RPMI8226 (cell line): ENCODE data around the gene PDYN.

Experiments used
- DNase-seq: peaks from one replicate; pipeline ENCODE4 v3.0.0-alpha.2; 2015

The PDYN gene

GRCh38 chr20:1949347-1950100 is 44.3 kb downstream of the PDYN start:
- DNase-seq, result no peak

- DNase-seq, result no peak
Measured at GRCh38 chr20:1947535-1947846, 46.4 kb downstream of the PDYN start.

DNA sequence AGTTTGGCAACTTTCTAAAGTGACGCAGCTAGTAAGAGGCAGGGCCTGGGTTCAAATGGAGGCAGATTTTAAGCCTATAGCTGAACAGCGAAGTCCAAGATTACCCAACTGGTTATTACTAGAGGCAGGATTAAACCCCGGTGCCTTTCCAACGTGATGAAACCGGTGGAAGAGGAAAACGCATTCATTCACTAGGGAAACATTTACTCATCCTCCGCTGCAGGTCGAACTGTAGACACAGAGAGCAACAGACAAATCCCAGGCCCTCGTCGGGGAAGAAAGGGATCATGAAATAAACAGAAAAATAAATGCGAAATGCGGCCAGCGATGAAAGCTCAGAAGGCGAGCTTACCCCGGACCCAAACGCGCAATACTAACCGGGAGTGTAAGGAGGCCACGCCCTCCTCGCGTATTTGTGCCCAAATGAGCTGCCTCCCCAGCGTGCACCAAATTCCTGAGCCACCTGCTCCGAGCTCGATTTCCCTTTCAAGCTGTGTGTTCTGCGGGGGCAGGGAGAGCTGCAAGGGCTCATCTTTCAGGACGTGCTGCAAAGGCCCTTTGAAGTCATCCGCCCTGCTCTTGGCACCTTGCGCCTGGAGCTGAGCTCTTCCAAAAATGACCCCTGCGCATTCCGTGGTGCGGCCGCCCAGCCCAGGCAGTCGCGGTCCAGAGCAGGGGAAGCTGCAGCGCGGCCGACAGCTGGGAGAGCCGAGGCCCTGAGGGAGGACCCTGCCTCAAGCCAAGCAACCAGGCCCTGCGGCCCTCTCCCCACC is 46.9 kb downstream of the PDYN start:
- no peak for DNase-seq

GRCh38 chr20:1946442-1946761 is 47.5 kb downstream of the PDYN start:
- DNase-seq, result no peak

DNA sequence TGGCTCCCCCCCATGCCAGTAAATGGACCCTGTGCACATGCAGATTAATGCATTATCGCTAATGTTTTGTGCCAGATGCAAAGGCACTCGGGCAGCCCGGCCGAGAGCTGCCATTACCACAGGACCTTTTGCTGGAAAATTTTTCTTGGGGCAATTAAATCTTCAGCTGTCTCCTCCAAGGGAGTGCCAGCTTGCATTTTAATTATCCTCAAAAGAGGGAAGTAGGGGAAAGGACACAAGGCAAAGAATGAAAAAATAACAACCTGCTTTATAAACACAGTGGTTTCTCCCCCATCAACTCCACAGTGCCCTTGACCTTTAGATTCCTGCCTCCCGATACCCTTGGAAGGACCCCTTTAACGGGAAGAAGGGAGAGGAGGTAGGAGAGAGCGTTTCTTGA is 48.2 kb downstream of the PDYN start:
- no peak for DNase-seq

GRCh38 chr20:1945134-1945618 is 48.7 kb downstream of the PDYN start:
- peak; percentile 25 for DNase-seq

DNA sequence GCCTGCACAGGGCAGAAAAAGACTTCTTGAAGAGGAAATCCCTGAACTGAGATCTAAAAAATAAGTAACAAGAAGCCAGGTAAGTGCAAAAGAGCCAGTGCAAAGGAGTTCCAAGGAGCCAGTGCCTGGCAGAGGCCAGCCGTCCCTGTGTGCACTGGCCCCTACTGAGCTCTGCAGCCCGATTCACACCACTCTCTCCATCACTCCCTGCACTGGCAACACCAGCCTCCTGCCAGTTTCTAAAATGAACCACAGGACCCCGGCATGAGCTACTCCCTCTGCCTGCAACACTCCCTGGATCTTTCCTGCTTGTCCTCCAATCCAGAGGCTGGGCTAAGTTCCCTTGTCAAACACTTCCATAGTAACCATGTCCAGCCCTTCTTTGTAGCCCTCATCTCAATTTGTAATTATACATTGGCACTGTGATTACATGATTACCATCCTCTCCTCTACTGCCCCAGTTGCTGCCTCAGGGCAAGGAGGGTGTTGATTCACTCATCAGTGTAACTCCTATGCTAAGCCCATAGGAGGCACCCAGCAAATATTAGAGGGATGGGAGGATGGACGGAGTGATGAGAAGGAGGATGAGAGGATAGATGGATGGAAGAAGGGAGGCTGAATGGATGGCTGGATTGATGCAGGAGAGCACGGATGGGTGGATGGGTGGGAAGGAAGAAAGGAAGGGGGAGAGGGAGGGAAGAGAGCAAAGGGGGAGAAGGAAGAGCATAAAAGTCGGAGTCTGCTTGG is 49.3 kb downstream of the PDYN start:
- DNase-seq, result no peak

DNA sequence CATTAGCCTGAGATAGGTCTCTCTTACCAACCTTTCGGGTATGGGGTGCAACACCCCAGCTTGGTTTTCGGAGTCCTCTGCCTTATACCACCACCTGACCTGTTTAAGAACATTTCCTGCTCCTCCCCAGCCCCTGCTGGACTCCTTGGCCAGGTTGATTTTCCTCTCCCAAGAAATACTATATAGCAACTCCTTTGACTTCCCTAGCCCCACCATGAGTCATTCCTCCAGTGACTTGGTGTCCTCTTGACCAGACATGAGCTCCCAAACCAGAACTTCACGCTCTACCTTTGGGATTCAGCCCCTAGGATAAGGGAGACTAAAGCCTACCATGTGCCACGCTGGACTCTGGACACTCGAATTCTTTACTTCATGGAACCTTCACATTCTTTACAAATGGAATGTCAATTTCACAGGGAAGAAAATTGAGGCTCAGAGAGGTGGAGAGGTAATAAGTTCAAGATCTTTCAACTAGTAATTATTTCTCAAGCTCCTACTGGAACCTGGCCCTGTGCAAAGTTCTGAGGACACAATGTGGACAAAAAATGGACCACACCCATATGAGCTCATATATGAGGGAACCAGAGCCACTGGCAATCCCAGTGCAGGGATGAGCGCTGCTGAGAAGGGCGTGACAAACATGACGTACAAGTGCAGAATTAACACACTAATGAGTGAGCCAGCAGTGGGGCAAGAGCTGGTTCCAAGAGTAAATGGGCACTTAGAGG is 50.4 kb downstream of the PDYN start:
- DNase-seq, result no peak

DNA sequence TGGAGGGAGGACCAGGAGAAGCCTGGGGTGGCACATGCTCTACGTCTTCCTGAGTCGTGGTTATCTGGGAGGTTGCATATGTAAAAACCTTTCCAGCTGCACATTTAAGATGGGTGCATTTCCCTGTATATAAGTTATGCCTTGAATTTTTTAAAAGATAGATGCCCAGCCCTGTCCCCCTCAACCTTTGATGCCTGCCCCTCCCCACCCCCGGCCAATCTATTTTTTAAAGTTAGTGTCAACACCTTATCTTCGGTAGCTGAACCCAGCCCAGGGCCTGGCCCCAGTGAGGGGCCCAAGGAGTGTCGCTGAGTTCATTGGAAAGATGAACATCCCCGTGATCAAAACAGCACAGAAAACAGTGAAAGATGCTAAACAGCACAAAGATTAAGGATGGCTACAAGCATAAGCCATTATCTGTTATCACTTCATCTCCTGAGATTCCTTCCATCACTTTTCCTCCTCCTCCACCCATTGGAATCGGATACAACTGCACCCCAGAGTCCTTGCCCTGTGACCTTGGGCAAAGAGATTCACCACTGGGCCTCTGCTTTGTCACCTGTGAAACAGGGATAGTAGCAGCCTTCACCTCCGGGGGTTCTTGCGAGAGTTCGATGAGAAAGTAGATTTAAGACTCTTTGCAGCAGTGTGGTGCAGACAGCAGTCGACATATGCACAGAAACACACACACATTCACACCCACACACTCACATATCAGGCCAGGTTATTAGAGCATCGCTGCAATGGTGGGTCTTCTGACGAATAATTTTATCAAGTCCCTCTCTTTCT is 51.2 kb downstream of the PDYN start:
- DNase-seq, result no peak

- no peak for DNase-seq
Measured at GRCh38 chr20:1942061-1942460, 51.8 kb downstream of the PDYN start.

GRCh38 chr20:1941226-1941625 is 52.6 kb downstream of the PDYN start:
- DNase-seq, result no peak

DNA sequence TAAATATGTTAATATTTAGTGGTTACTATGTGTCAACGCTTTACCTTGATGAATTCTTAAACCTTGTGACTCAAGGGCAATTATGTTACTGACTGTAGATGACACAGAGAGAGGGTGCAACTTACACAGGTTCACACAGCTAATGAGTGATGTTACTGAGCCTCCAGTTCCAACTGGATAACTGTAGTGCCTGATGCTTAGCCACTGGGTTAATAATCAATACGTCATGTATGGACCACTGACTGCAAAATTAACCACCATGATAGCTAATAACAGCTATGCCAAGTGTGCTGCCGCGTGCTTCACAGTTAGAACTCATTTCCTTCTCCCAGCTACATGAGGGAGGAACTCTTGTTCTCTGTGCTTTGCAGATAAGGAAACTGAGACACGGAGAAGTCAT is 53.3 kb downstream of the PDYN start:
- DNase-seq, result no peak

- DNase-seq, result no peak
Measured at GRCh38 chr20:1939270-1939595, 54.6 kb downstream of the PDYN start.

GRCh38 chr20:1938464-1939269 is 55.2 kb downstream of the PDYN start:
- DNase-seq, result no peak

GRCh38 chr20:1937316-1937976 is 56.4 kb downstream of the PDYN start:
- DNase-seq, result no peak

DNA sequence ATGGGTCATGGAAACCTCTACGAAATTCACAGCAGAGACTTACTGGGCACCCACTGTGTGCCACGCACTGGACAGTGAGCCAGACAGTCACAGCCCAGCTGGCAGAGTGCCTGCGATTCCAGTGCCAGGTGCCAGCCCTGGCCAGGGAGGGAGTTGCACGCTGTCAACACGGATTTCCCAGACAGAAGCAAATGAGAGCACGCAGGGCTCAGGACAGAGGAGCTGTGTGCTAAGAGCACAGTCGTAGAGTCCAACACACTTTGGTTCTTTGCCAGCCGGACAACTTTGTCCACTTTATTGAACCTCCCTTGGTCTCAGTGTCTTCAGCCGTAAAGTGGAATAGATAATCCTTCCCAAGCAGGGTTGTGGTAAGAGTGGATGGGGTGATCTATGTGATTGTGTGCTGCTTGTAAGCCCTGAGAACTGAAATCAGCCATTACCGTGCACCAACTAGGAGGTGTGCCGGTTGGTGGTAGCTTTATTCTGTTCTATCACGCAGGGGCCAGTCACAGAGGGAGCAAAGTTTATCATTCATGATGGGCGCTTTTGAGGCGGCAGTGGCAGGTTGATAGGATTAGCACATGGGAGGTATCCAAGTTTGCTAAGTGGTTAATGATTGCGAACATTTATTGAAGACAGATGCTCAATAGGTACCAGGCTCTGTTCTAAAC is 58.0 kb downstream of the PDYN start:
- DNase-seq, result no peak

DNA sequence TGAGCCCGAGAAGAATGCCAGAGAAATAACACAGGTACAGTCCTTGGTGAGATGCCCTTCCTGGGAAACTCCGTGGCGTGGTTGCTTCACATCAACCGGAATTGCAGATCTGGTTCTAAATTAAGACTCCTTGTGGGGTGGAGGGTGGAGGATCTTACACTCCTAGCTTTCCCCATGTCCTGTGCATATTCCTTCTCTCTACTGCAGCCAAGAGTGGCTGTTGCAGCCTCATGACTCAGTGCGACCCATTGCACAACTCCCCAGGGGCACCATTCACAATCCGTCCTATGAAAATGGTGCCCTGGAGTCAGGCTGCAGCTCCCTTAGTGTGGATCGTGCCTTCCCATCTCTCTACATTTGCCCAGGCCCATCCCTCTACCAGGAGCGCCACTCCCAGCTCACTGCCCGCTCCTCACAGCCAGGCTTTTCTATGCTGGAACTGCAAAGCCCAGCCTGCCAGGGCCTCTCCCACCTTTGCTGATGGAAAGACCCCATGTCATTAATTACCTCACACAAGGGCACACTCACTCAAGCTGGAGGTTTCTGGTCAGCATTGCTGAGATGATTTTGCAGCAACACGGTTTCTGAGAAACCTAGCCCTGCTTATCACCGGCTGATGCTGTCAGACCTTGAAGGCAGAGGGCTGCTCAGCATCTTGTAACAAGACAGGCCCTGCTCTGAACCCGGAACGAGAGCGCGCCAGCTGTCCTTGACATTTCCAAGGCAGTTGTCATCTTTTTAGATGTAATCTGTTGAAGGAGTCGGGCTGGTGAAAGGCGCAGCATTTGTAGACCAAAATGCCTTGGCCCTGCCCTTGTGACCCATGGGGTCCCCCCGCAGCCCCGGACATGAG is 58.9 kb downstream of the PDYN start:
- DNase-seq, result no peak

- DNase-seq, result no peak
Measured at GRCh38 chr20:1934156-1934555, 59.7 kb downstream of the PDYN start.

DNA sequence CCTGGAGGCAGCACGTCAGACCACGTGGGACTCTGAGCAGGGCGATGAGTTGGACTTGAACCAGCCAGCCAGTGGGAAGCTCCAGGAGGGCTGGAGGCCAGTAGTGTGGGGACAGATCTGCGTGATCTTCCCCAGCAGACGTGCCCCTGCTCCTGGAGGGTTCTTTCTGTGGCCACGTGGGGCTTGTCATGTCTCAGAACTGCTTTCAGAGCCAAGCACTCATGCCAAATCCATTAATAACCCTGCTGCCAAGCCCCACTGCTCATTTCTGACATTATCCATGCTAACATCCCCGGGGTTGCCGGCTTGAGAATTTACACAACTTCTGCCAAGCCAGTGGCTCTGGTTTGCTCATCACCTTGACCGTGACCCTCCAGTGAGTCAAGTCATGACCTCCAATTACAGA is 60.4 kb downstream of the PDYN start:
- no peak for DNase-seq

DNA sequence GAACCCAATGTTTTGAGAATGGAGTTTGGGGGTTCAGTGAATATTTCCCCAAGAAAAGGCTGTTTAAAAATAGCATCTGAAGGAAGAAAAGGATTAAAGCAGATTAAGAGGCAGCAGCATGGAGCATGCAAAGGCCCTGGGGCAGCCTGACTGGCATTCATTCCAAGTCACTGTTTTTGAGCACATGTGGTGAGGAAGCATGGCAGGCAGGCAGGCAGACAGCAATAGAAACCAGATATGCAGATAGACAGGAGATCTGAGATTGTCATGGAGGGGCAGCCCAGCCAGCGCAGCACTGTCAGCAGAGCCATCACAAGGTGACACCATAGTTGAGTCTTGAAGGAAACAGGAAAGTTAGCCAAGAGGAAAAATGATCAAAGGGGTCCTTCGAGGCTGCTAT is 60.9 kb downstream of the PDYN start:
- no peak for DNase-seq
